ENCODE measurements around the gene CMTR1.
"Not testable (repeated sequence)": the region's sequence is repeated elsewhere in the genome, so short reads cannot be mapped to it uniquely, and the experiment has no call there.

Gene CMTR1, protein sequence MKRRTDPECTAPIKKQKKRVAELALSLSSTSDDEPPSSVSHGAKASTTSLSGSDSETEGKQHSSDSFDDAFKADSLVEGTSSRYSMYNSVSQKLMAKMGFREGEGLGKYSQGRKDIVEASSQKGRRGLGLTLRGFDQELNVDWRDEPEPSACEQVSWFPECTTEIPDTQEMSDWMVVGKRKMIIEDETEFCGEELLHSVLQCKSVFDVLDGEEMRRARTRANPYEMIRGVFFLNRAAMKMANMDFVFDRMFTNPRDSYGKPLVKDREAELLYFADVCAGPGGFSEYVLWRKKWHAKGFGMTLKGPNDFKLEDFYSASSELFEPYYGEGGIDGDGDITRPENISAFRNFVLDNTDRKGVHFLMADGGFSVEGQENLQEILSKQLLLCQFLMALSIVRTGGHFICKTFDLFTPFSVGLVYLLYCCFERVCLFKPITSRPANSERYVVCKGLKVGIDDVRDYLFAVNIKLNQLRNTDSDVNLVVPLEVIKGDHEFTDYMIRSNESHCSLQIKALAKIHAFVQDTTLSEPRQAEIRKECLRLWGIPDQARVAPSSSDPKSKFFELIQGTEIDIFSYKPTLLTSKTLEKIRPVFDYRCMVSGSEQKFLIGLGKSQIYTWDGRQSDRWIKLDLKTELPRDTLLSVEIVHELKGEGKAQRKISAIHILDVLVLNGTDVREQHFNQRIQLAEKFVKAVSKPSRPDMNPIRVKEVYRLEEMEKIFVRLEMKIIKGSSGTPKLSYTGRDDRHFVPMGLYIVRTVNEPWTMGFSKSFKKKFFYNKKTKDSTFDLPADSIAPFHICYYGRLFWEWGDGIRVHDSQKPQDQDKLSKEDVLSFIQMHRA

DNA sequence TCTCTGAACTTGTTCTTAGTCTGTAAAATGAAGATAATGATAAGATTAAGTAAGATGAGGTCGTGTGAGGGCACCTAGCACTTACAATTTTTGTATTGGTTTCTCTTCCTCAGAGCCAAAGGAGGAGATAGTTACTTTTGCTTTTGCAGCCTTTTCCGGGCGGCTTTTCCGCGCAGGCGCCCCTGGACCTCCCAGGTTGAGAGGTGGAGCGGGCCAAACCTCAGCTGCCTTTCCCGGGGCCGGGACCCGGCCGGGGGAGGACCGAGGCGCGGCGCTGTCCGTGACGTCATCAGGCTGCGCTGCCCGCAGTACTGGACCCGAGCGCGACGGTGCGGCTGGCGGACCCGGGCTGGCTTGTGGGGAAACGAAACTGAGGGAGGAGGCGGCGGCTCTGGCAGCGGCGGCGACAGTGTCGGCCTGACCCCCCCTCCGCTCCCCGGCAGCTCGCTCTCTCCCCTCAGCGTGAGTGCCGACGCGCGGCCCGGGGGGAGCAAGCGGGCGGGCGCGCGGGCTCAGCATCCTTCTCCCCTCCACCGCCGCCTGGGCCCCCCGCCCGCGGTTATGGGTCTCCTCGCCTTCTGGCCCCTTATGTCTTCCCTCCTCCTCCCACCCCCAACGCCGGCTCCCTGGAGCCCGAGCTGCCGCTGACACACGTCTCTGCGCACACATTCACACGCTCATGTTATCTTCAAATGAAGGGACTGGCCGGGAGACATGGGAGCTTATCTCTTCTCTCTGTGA is at the start of gene CMTR1:
Gene CMTR1, plus strand, starts transcription at position 306 of the 741 bp plus-strand sequence. CDS start 2,409 bp downstream, outside the sequence.
- in situ Hi-C loops (cut with HindIII; ENCODE audit: low pct_ligation_motif_present, low pct_unique_long_range_greater_than_20kb, low sequenced_read_pairs), result no loop called here
- peak; percentile 90 for DNase-seq

DNA sequence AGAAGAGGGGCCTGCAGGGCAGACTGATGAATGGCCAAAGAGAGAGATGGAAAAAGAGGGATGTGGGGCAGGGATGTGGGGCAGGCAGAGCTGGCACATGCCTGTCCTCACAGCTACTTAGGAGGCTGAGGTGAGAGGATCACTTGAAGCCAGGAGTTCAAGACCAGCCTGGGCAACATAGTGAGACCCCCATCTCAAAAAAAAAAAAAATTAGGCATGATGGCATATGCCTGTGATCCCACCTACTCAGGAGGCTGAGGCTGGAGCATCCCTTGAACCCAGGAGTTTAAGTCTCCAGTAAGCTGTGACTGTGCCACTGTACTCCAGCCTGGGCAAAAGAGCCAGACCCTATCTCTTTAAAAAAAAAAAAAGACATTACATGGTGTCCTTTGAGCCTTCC is 44.4 kb upstream of the CMTR1 start:
- no peak for DNase-seq
- in situ Hi-C loops (cut with HindIII; ENCODE audit: low pct_ligation_motif_present, low pct_unique_long_range_greater_than_20kb, low sequenced_read_pairs), result no loop called here

DNA sequence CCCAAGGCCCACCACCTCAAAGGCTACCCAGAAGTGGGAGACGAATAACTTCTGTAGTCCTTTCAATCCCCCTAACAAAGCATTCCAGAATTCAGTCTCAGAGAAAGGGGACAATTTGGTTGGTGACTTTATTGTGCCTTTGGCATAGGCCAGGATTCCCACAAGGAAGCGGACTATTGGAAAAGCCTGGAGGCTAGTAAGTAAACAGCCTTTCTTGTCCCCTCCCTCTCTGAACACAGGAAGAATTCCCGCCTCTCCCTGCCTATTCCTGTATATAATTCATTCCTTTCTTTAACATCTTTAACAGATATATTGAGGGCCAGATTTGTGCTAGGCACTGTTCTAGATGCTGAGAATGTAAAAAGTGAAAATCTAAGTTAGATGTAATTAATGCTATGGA is 43.2 kb upstream of the CMTR1 start:
- in situ Hi-C loops (cut with HindIII; ENCODE audit: low pct_ligation_motif_present, low pct_unique_long_range_greater_than_20kb, low sequenced_read_pairs), result no loop called here
- no peak for DNase-seq

DNA sequence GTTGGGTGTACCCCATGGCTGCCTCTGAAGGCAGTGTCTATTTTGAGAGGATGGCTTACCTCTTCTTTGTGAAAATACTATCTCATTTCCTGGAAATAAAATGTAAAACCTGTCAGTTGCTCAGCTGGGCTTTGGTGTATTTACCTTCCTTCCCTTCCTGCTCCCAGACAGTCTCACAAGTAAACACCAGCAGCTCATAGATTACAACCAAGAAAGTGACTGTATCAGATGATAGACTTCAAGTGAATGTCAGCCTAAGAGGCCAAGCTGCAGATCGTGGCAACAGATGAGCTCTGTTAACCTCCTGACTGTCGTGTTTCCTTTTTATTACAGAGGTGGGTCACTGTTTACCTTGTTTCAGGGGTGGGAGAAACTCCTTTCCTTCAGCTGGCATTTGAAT is 41.9 kb upstream of the CMTR1 start:
- in situ Hi-C loops (cut with HindIII; ENCODE audit: low pct_ligation_motif_present, low pct_unique_long_range_greater_than_20kb, low sequenced_read_pairs), result no loop called here
- DNase-seq, result no peak

DNA sequence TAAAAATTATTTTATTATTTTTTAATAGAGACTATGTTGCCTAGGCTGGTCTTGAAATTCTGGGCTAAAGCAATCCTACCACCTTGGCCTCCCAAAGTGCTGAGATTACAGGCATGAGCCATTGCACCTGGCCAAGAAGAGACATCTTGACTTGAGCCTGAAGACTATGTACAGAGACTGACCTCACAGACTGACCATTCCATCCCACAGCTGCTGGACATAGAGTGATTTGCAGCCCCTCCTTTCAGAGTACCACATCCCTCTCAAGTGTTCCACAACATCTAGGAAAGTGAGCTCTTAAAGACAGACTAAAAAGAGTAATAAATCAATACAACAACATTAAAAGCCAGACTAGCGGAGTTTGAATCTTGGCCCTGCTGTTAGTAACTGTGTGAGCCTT is 40.2 kb upstream of the CMTR1 start:
- in situ Hi-C loops (cut with HindIII; ENCODE audit: low pct_ligation_motif_present, low pct_unique_long_range_greater_than_20kb, low sequenced_read_pairs), result no loop called here

DNA sequence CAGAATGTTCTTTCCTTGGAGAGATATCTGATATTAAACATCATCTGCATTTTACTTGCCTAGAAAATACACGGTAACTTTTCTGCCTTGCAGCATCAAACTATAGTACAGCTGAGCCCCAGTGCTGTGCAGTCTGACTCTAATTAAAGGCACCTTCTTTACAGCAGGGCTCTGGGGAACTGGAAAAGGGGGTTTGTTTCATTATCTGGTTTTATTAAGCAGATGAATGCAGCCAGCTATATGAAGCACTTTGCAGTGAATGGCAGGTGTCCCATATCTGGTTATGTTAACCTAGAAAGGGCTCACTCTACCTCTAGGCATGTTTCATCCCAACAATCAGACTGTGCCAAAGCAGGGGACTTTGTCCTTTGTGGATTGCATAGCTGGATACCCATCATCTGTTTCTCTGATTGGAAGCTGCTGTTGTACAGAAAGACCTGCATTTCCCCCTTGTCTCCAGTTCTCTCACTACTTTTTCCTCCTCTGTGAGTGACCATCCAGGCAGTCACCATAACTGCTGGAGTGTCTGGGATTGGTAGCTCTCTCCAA is 39.6 kb upstream of the CMTR1 start:
- in situ Hi-C loops (cut with HindIII; ENCODE audit: low pct_ligation_motif_present, low pct_unique_long_range_greater_than_20kb, low sequenced_read_pairs), result no loop called here
- no peak for DNase-seq

More for the DNA sequence above, 40.2 kb upstream of the CMTR1 start:
- DNase-seq, result no peak

DNA sequence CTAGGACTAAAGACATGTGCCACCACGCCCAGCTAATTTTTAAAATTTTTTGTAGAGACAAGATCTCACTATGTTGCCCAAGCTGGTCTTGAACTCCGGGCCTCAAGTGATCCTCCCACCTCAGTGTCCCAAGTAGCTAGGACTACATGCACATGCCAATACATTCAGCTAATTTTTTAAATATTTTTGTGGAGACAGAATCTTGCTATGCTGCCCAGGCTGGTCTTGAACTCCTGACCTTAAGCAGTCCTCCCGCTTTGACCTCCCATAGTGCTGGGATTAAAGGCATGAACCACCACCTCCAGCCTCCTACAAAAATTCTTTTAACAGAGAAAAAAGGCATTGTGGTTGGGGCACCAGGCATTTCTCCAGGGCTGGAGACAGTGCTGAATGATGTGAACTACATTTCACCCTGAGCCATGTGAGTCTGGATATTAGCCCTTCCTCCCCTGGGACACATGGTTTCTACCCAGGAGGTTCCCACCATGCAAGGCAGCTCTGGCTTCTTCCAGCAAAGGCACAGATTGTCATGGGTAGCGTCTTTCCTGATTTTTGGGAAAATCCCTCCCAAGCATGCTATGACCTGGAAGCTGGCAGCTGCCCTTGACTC is 36.3 kb upstream of the CMTR1 start:
- DNase-seq, result no peak
- in situ Hi-C loops (cut with HindIII; ENCODE audit: low pct_ligation_motif_present, low pct_unique_long_range_greater_than_20kb, low sequenced_read_pairs), result no loop called here

DNA sequence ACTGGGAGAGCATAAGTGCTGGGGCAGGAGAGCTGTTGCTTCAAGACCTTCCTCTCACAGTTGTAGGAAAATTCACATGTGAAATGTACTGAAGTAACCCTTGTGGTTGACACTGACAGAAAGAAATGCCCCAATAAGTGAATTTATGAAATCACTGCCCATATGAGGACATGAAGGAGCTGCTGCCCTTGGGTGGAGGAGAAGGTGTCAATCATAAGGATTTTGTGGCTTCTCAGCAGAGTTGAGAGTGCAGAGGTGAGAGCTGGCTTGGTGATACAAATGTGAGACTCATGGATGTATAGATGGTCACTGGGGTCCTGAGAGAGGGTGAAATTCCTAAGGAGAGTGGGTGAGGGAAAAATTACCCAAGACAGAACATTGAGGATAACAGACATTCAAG is 33.9 kb upstream of the CMTR1 start:
- DNase-seq, result no peak

DNA sequence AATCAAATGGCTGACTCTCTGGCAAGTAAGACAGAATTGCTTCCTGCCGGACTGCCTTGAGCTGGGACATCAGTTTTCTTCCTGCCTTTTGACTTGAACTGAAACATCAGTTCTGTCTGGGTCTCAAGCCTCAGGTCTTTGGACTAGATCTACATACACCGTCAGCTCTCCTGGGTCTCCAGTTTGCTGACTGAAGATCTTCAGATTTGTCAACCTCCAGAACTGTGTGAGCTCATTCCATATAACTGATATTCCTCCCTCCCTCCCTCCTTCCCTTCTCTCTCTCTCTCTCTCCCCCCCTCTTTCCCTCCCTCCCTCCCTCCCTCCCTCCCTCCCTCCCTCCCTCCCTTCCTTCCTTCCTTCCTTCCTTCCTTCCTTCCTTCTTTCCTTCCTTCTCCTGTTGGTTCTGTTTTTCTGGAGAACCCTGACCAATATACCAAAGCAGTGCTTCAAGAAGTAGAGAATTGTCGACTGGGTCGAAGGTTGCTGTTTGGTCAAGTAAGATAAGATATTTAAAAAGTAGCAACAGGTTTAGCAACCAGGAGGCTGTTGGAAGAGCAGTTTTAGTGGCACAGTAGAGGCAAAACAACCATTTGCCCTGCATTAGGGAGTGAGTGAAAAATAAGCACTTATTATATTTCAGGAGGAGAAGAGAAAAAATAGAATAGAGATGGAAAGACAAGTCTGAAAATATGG is 33.1 kb upstream of the CMTR1 start:
- in situ Hi-C loops (cut with HindIII; ENCODE audit: low pct_ligation_motif_present, low pct_unique_long_range_greater_than_20kb, low sequenced_read_pairs), result no loop called here
- no peak for DNase-seq

More for the DNA sequence above, 33.9 kb upstream of the CMTR1 start:
- in situ Hi-C loops (cut with HindIII; ENCODE audit: low pct_ligation_motif_present, low pct_unique_long_range_greater_than_20kb, low sequenced_read_pairs), result no loop called here

DNA sequence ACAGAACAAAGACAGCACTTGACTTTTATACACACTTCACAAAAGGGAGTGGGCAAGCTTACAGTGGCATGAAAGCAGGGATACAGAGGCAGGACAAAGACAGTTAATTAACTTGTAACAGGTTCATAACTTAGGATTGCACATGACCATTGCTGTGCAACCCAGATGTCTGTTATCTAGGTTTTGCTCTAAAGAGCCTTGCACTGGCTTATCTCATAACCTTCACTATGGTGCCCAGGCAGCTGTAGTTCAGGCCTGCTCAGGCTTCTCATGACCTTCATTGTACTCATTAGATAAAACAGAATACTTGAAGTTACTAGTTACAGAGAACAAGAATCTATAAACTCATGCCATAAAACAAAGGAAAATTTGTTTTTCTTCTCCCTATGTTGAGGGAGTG is 31.4 kb upstream of the CMTR1 start:
- DNase-seq; in situ Hi-C loops (cut with HindIII; ENCODE audit: low pct_ligation_motif_present, low pct_unique_long_range_greater_than_20kb, low sequenced_read_pairs): not testable (repeated sequence)

DNA sequence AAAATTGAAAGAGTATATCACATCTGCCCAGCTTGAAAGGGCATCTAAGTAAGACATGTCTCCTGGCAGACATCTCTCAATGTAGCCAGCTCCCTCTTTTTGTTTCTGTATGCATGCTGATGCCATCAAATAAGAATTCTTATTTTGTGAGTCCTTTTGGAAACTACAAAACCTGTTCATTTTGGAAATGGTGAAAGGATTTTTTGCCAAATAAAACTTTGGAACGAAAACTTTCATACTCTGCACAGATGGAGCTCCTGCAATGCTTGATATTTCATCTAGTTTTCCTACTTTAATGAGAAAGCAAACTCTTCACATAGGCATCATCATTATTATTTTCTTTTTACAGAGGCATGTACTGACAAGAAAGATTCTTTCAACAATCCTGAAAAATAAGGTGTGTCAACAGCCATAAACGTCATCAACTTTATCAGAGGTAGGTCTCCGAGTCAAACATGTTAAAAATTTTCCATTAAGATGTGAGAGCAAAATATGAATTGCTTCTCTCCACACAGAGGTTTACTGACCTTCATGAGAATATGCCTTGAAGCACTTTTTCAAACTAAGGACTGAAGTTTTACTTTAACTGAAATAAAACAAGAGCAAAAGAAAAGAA is 26.2 kb upstream of the CMTR1 start:
- in situ Hi-C loops (cut with HindIII; ENCODE audit: low pct_ligation_motif_present, low pct_unique_long_range_greater_than_20kb, low sequenced_read_pairs), result no loop called here
- no peak for DNase-seq

DNA sequence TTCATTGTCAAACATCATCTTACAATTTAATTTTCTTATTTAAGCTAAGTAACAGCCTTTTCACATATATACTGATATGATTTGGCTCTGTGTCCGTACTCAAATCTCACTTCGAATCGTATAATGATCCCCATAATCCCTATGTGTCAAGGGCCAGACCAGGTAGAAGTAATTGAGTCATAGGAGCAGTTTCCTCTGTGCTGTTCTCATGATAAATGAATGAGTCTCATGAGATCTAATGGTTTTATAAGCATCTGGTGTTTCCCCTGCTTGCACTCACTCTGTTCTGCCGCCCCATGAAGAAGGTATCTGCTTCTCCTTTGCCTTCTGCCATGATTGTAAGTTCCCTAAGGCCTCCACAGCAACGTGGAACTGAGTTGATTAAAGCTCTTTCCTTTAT is 25.1 kb upstream of the CMTR1 start:
- DNase-seq, result no peak
- in situ Hi-C loops (cut with HindIII; ENCODE audit: low pct_ligation_motif_present, low pct_unique_long_range_greater_than_20kb, low sequenced_read_pairs), result no loop called here

DNA sequence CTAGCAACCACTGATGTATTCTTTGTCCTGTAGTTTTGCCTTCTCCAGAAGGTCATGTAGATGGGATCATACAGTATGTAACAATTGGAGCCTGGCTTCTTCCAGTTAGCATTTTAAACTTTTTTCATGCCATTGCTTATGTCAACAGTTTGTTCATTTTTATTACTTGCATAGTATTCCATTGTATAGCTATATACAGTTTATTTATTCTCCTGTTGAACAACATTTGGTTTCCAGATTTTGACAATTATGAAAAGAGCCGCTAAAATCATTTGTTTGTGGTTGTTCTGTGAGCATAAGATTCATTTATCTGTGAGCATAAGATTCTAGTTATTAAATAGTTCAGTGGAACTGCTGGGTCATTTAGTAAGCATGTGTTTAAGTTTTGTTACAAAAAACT is 23.5 kb upstream of the CMTR1 start:
- DNase-seq, result no peak
- in situ Hi-C loops (cut with HindIII; ENCODE audit: low pct_ligation_motif_present, low pct_unique_long_range_greater_than_20kb, low sequenced_read_pairs), result no loop called here

DNA sequence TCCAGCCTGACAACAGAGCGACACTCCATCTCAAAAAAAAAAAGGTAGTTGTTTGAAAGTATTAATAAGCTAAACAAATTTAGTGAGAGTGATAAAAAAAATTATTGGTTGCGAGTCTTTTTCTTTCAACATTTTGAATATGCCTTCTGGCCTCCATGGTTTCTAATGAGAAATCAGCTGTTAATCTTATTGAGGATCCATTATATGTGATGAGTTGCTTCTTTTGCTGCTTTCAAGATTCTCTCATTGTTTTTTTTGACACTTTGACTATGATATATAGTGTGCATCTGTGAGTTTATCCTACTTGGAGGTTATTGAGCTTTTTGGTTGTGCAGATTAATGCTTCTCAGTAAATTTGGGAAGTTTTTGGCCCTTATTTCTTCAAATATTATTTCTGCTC is 15.6 kb upstream of the CMTR1 start:
- no peak for DNase-seq
- in situ Hi-C loops (cut with HindIII; ENCODE audit: low pct_ligation_motif_present, low pct_unique_long_range_greater_than_20kb, low sequenced_read_pairs), result no loop called here

DNA sequence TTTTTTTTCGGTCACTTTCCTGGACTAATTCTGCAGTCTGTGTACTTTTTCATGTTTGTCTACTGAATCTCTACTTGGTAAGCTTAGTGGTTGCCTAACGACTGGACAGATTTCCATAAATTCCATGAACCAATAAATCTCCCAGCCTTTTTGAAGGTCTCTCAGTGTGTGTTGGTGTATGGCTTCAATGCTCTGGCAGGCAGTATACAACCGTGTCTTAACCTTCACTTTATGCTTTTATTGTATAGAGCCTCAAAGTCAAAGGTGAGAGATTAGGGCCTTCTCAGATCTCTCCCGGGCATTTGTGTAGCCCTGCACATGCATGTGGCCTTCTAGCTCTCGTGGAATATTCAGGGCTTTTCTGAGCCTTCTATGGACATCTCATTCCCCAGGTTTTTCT is 14.3 kb upstream of the CMTR1 start:
- in situ Hi-C loops (cut with HindIII; ENCODE audit: low pct_ligation_motif_present, low pct_unique_long_range_greater_than_20kb, low sequenced_read_pairs), result no loop called here
- no peak for DNase-seq

DNA sequence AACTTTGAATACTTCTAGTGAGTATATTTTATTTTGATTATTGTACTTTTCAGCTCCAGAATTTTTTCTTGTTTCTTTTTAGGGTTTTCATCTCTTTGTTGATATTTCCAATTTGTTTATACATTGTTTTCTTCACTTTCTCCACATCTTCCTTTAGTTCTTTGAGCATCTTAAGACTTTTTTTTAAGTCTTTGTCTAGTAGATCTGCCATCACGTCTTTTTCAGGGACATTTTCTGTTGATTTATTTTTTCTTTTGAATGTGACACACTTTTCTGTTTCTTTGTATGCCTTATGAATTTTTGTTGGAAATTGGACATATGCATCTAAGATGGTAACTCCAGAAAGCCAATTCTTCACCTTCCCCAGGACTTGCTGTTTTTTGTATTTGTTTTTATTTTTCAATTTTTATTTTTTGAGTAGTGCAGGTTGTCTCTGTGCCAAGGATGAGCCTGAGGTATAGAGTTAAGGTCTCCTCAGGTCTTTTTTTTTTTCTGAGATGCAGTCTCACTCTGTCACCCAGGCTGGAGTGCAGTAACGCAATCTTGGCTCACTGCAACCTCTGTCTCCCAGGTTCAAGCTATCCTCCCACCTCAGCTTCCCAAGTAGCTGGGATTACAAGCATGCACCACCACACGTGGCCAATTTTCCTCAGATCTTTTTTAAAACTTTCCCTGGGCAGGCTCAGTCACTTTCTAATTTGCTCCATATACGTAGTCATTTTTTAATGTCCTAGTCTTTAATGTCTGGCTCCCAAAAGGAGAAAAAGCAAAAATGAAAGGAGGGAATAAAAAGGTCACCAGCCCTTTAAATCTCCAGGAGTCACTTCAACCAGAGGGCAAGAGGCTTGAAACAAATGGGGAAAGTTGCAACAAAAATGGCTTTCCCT is 6.7 kb upstream of the CMTR1 start:
- in situ Hi-C loops (cut with HindIII; ENCODE audit: low pct_ligation_motif_present, low pct_unique_long_range_greater_than_20kb, low sequenced_read_pairs), result no loop called here
- DNase-seq, result no peak

All from ACHN (cell line).